Ishikawa (cell line): ENCODE data around the gene HYCC2.

Experiments used
- CEBPB ChIP-seq: IDR thresholded peaks from 2 replicates; pipeline ENCODE4 v1.6.1; 2012
- CREB1 ChIP-seq: IDR thresholded peaks from 2 replicates; pipeline ENCODE4 v1.6.1; 2012; ENCODE audit warnings: low read depth
- RAD21 ChIP-seq: IDR thresholded peaks from 2 replicates; pipeline ENCODE4 v1.6.1; 2012; ENCODE audit warnings: low read depth
- REST ChIP-seq: IDR thresholded peaks from 2 replicates; pipeline ENCODE4 v1.6.1; 2012; ENCODE audit warnings: low read depth, mild to moderate bottlenecking

- TF ChIP-seq CREB1 (no peak), CEBPB (no peak), REST (no peak), RAD21 (no peak)
Measured at GRCh38 chr2:201038855-201039254, 32.6 kb downstream of the HYCC2 start.
